NCI-H226 (cell line): ENCODE results near the gene HACL1.
"Not testable (repeated sequence)": the region's sequence is repeated elsewhere in the genome, so short reads cannot be mapped to it uniquely, and the experiment has no call there.

ENCODE experiments used
- DNase-seq: peaks from one replicate; pipeline ENCODE4 v3.0.0-alpha.2; 2015

HACL1 gene

GRCh38 chr3:15578289-15578867 is 23.0 kb downstream of the HACL1 start:
- no peak for DNase-seq

- no peak for DNase-seq
These were observed 24.9 kb downstream of the HACL1 start for GRCh38 chr3:15576475-15576874.

GRCh38 chr3:15575446-15575845 is 25.9 kb downstream of the HACL1 start:
- no peak for DNase-seq

- DNase-seq, result no peak
These were observed 29.2 kb downstream of the HACL1 start for GRCh38 chr3:15572138-15572537.

- DNase-seq, result no peak
These were observed 38.2 kb downstream of the HACL1 start for GRCh38 chr3:15563190-15563589.

GRCh38 chr3:15562560-15562959 is 38.8 kb downstream of the HACL1 start:
- no peak for DNase-seq

GRCh38 chr3:15558581-15558980 is 42.8 kb downstream of the HACL1 start:
- DNase-seq, result no peak

- DNase-seq, result peak; percentile 68
These were observed 43.8 kb downstream of the HACL1 start for GRCh38 chr3:15557511-15557946.

GRCh38 chr3:15556512-15556911 is 44.9 kb downstream of the HACL1 start:
- DNase-seq, result no peak

GRCh38 chr3:15553749-15554148 is 47.6 kb downstream of the HACL1 start:
- DNase-seq, result no peak

GRCh38 chr3:15551902-15552301 is 49.5 kb downstream of the HACL1 start:
- DNase-seq, result no peak

GRCh38 chr3:15549846-15550245 is 51.5 kb downstream of the HACL1 start:
- DNase-seq, result no peak

- DNase-seq, result no peak
These were observed 58.8 kb downstream of the HACL1 start for GRCh38 chr3:15542614-15543013.

GRCh38 chr3:15541371-15541770 is 60.0 kb downstream of the HACL1 start:
- DNase-seq, result no peak

GRCh38 chr3:15539066-15539465 is 62.3 kb downstream of the HACL1 start:
- DNase-seq, result no peak

- DNase-seq, result no peak
These were observed 63.0 kb downstream of the HACL1 start for GRCh38 chr3:15538345-15538744.

GRCh38 chr3:15536856-15537255 is 64.5 kb downstream of the HACL1 start:
- DNase-seq, result no peak

- no peak for DNase-seq
These were observed 65.6 kb downstream of the HACL1 start for GRCh38 chr3:15535732-15536131.

GRCh38 chr3:15532614-15533013 is 68.8 kb downstream of the HACL1 start:
- DNase-seq, result not testable (repeated sequence)

- DNase-seq, result no peak
These were observed 70.0 kb downstream of the HACL1 start for GRCh38 chr3:15531346-15531745.

- DNase-seq, result no peak
These were observed 72.4 kb downstream of the HACL1 start for GRCh38 chr3:15528854-15529537.

- DNase-seq, result no peak
These were observed 74.3 kb downstream of the HACL1 start for GRCh38 chr3:15527031-15527459.

GRCh38 chr3:15525790-15526189 is 75.6 kb downstream of the HACL1 start:
- DNase-seq, result no peak

GRCh38 chr3:15523660-15524417 is 77.5 kb downstream of the HACL1 start:
- DNase-seq, result no peak
